NCI-H2196 (cell line): ENCODE results near the gene MAP6.
"Not testable (repeated sequence)": the region's sequence is repeated elsewhere in the genome, so short reads cannot be mapped to it uniquely, and the experiment has no call there.

ENCODE experiments used
- DNase-seq: peaks from one replicate; lab custom pipeline; 2025; ENCODE audit not compliant: unreplicated experiment; lab: John Stamatoyannopoulos, UW

MAP6 gene

GRCh38 chr11:75593286-75593915 lies 75.4 kb downstream of the MAP6 start:
- peak; percentile 60 for DNase-seq

DNA sequence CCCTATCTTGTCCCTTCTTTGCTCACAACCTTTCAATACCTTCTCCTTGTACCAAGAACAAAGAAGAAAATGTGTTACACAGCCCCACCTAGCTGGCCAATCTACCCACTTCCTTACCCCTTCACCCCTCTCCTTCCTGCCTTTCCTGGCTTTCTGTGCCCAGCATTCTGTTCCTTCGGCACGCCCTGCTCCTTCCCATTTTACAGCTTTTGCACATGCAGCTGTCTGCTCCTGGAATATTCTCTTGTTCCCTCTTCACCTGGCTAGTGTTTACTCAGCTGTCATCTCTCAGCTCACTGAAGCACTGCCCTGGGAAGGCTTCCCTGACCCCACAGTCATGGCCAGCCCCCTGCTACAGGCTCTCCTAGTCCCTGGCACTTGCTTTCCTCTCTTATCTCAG lies 76.1 kb downstream of the MAP6 start:
- peak; percentile 73 for DNase-seq

DNA sequence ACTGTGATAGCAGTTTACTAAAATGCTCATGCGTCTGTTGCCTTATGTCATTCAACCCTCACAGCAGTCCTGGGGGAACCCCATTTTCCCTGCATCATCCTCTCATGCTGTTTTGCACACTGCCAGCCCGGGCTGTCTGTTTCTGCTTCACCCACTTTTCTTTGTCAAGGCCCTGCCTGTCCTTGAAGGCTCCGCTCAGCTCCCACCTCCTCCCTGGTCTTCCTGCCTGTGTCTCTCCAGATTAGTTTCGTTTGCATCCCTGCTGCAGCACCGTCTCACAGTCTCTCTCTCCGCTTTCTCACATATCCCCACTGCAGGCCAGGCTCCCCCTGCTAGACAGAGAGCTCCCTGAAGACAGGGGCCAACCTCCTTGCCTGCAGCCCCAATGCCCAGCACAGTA lies 76.9 kb downstream of the MAP6 start:
- no peak for DNase-seq

DNA sequence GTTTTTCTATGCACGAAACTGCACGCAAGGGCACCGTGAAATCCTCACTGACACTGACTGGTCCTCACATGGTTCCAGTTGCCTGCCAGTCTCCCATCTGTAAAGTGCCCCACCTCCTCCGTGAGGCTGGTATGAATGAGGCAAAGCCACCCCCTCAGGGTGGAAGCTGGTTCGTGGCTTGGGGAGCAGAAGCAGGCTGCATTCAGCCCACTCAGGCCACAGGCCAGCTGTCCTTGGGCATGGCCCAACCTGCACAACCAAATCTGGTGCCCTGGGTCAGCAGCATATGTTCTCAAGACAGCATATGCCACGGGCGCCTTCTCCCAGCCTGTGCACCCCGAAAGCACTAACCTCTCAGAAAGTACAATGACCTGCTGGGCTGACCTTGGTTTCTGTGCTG lies 77.5 kb downstream of the MAP6 start:
- DNase-seq, result no peak

GRCh38 chr11:75589933-75590332 lies 78.9 kb downstream of the MAP6 start:
- DNase-seq, result no peak

DNA sequence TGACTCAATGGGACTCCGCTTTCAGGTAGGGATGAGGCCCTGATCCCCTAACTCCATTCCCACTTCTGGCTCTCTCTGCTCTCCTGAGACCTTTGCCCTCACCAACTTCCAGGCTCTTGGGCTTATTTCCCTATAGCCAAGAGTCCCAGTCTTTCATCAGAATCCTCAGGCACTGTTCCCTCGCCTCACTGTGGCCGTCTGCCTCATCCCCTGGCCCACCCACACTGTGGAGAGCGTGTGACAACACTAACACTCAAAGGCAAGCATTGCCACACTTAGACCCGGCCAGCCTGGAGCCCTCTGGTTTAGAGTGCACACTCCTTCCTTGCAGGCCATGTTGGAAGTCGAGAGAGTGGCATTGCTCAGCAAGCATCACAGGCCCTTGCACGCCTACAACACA lies 79.8 kb downstream of the MAP6 start:
- DNase-seq, result no peak

GRCh38 chr11:75588051-75588481 lies 80.8 kb downstream of the MAP6 start:
- no peak for DNase-seq

- no peak for DNase-seq
Measured at GRCh38 chr11:75586395-75586794, 82.4 kb downstream of the MAP6 start.

DNA sequence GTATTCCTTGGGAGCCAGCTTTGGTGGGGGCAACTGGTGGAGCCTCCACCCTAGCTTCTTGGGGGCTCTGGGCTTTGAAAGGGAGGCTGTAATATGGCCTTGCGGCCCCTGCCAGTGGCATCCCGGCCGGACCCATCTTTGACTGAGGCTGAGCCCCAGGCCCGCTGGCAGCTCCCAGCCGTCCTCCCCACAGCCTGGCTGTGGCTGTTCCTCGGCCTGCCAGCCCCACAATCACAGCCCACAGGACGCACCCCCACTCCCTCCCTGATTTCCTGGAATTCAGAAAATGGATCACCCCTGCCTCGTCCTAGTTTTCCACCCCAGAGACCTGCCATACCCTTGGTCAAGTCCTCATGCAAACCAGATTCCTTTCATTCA lies 83.6 kb downstream of the MAP6 start:
- DNase-seq, result no peak

- not testable (repeated sequence) for DNase-seq
Measured at GRCh38 chr11:75584659-75585292, 84.1 kb downstream of the MAP6 start.

DNA sequence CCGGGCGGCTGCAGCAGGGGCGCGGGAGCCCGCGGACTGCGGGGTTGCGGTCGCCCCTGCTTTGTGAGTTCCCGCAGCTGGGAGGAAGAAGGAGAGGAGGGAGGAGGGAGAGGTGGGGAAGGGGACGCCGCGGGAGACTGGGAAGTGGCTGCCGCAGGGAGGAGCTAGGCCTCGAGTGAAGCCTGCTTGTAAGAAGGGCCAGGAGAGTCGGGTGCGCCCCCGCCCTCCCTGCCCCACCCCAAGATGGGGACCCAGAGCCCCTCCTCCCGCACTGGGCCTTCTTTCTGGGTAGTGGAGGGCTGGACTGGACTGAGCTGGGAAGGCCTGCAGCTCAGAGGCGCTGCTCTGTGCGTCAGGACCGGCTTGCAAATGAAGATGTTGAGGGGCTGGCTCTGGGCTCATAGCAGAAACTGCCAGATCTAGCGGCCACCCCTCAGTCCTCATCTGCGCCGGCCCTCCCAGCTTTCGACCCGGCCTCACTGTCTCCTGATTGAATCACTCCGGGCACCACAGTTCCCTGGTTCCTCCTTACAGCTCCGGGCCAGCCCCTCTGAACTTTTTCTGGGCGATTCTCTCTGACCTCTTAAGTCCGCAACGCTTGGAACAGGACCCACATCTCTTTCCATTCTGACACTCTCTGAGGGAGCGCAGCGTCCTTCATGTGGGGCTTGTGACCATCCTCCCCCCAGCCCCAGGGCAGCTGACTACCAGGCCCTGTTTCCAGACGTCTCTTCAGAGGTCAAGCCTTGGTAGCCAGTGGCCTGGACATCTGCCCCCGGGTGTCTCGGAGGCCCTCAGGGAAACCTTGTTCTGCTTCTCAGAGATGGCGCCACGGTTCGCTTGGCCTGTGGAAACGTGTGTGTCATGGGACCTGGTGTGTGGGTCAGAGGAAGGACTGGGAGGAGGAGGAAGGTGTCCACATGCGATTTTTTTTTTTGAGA lies 84.8 kb downstream of the MAP6 start:
- no peak for DNase-seq

GRCh38 chr11:75582895-75583717 lies 85.7 kb downstream of the MAP6 start:
- peak; percentile 23 for DNase-seq

- no peak for DNase-seq
Measured at GRCh38 chr11:75582506-75582894, 86.3 kb downstream of the MAP6 start.

- DNase-seq, result no peak
Measured at GRCh38 chr11:75579841-75580240, 89.0 kb downstream of the MAP6 start.

GRCh38 chr11:75578977-75579376 lies 89.9 kb downstream of the MAP6 start:
- no peak for DNase-seq

DNA sequence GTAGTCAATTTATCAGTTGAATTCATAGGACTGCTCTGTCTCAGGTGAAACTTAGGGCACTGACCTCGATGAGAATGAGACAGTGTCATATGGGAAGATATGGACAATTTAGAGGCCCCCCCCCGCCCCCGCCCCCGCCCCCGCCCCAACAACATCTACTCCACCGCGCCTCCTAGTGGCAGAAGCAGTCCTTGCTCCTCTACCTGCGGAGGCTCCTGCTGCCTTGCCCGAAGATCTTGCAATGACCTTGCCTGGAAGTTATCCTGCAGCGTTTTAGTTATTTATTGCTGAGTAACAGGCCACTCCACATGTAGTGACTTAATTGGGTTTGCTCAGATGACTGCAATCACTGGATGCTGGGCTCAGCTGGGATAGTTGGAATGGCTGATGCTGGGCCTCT lies 91.6 kb downstream of the MAP6 start:
- DNase-seq, result peak; percentile 11

- no peak for DNase-seq
Measured at GRCh38 chr11:75576499-75576918, 92.3 kb downstream of the MAP6 start.

- no peak for DNase-seq
Measured at GRCh38 chr11:75576017-75576416, 92.8 kb downstream of the MAP6 start.

DNA sequence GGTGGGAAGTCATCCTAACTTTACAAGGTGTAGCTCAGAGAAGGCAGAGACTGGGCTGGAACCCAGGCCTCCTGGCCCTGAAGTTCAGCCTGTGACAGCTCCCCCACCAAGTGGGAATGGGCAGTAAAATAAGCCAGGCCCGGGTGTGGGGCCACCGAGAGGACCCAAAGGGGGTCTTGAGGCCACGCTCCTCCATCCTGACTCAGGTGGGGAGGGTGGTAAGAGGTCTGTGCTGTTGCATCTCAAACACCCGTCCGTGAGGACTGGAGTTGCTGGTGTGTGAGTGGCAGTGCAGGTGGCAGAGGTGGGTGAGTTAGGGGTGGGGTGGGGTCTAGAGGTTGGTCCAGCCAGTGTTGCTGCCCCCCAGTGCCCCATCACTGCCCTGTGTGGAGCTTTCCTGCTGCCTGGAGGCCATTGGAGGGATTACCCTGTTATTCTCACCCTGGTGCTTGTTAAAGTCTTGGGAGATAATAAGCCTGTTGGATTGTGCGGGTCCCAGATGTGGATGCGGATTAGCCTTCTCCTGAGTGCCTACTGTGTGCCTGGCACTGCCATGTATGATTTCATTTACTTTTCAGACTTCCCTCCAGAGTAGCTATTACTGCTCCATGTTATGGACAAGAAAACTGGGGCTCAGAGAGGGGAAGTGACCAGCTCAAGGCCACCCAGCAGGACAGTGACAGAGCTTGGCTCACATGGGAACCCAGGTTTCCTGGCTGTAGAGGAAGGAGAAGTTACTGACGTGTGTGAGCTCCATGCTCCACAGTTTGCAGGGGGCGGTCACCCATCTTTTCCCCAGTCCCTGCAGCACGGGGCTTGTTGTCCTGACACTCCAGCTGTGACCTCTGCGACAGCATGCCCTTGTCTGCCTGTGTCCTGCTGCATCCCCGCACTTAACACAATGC lies 93.9 kb downstream of the MAP6 start:
- no peak for DNase-seq

- no peak for DNase-seq
Measured at GRCh38 chr11:75572744-75573143, 96.1 kb downstream of the MAP6 start.
